HG03108 (cell line): ENCODE measurements around the gene OR8D2.
"Not testable (repeated sequence)": the region's sequence is repeated elsewhere in the genome, so short reads cannot be mapped to it uniquely, and the experiment has no call there.

ENCODE experiments used
- ATAC-seq: cut with Tn5 transposase; IDR thresholded peaks from one replicate; pipeline ENCODE4 v1.9.1; 2021; ENCODE audit warnings: moderate library complexity; ENCODE audit not compliant: unreplicated experiment

The OR8D2 gene

DNA sequence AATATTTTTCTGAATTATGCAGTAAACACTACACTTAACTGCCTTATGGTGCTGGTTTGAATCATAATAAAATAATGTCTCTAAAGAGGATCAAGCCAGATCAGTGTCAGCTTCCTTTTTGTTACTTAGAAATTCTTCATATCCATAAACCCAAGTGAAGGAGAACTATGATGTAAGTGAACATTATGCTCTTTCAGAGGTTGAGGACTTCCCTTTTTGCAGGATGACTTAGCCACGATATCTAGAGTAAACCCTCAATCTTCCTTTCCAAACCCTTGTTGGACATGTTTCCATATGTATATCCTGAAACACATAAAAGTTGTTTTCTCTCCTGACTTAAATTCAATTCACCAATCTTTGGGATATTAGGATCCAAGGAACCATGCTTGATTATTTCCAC lies 25.3 kb downstream of the OR8D2 start:
- ATAC-seq: no peak

DNA sequence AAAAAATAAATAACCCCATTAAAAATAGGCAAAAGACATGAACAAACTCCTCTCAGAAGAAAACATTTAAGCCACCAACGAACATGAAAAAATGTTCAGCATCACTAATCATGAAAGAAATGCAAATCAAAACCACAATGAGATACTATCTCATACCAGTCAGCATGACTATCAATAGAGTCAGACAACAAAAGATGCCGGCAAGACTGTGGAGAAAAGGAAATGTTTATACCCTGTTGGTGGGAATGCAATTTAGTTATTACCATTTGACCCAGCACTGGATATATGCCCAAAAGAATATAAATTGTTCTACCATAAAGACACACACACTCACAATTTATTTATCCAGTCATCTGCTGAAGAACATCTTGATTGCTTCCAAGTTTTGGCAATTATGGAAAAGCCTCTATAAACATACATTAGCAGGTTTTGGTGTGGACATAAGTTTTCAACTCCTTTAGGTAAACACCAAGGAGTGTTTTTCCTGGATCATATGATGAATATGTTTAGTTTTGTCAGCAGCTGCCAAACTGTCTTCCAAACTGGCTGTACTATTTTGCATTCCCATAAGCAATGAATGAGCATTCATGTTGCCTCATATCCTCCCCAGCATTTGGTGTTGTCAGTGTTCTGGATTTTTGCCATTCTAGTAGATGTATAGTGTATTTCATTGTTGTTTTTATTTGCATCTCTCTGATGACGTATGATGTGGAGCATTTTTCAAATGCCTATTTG lies 34.2 kb downstream of the OR8D2 start:
- ATAC-seq: no peak

DNA sequence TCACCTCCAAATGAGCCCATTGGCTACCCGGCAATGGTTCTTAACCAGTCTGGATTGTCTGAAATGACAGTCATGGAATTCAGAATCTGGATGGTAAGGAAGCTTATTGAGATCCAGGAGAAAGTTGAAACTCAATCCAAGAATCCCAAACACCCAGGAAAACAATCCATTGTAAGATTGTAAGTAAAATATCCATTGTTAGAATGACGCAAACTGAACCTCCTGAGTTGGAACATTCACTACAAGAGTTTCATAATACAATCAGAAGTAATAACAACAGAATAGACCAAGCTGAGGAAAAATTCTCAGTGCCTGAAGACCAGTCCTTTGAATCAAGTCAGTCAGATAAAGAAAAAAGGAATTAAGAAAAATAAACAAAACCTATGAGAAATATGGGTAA lies 41.7 kb downstream of the OR8D2 start:
- no peak for ATAC-seq

DNA sequence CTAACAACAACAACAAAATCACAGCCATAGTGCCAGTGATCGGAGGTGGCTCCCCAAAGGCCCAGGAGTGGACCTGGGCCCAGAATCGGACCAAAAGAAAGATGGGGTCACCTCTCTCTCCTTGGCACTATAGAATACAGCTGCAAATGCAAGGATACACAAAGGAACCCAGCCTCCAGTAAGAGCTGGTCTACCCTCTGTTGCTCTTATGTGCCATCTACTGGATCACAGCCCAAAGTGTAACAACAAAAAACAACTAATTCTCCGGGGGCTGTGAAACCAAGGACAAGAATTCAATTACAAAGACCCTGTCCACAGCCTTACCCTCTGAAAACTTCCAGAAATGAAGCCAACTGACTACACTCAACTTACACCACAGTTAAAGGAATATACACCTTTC lies 42.2 kb downstream of the OR8D2 start:
- no peak for ATAC-seq

DNA sequence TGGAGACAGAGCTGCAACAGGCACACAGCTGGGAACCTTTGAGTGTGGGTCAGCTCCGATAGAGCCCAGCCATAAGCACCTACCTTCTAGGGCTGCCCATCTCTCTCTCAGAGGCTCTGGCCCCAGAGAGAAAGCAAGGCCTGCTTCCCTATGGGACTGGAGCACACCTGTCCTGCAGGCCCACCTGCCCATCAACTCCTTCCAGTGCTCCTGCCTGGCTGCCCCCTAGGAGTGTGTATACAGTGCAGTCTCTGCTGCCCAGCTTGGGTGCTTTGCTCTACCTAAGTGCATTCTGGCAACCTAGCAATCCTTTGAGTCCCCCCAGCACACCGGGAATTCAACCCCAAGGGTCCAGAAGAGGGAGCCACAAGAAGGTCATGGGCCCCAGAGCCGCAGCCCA lies 42.8 kb downstream of the OR8D2 start:
- ATAC-seq: no peak

DNA sequence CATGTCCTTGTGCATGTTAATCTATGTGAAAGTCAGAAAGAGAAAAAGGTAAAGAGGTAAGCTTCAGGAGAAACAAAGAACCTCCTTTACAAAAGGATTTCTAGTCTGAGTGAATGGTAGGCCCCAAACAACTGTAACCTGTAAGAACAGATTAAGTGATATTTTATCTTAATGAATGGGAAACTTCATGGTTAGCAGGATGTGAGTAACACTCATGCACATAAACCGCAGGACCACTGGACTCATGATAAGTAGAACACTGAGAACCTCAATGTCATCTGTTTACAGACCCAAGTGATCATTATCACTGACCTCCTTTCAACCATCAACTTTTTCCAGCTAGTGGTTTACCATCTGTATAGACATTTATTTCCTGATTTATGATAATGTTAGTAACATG lies 43.9 kb downstream of the OR8D2 start:
- no peak for ATAC-seq

DNA sequence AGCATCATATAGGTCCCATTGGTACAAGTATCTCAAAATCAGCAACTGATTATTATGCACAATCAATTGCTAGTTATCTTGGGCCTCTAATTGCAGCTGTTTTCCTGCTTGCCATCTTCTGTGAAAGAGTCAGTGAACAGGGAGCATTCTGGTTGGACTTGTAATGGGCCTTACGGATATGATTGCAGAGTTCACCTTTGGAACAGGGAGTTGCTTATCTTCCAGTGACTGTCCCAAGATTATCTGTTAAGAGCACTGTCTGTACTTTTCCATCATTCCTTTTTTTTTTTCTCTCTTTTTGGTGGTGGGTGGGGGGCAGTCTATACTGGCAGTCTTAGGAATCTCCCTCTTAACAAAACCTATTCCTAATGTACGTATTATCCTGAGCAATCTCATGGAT lies 46.0 kb downstream of the OR8D2 start:
- no peak for ATAC-seq

DNA sequence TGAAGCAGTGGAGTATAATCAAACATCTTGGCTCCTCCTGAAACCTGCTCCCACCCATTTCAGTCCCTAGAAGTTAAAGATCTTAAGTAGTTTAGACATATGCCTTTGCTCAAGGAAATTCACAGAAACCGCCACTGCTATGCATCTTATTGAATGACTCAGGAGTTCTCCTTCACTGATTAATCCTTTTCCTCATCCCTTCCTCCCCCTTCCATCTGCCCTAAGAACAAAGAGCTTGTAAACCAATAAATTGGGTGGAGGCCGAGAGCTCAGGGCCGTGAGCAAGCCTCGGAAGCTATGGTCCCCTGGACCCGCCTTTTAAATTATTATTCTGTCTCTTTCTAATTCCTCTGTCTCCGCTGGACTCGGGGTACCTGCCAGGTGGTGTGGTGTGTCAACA lies 49.1 kb downstream of the OR8D2 start:
- ATAC-seq: not testable (repeated sequence)
